NCI-H146 treated with DMSO at 0.1 percent for 48 hours (cell line): Measurements from ENCODE around the gene GALK1.
"Not testable (repeated sequence)": the region's sequence is repeated elsewhere in the genome, so short reads cannot be mapped to it uniquely, and the experiment has no call there.

Source experiments
- DNase-seq: peaks from one replicate; lab custom pipeline; 2025; ENCODE audit not compliant: unreplicated experiment; lab: John Stamatoyannopoulos, UW

GALK1 gene

DNA sequence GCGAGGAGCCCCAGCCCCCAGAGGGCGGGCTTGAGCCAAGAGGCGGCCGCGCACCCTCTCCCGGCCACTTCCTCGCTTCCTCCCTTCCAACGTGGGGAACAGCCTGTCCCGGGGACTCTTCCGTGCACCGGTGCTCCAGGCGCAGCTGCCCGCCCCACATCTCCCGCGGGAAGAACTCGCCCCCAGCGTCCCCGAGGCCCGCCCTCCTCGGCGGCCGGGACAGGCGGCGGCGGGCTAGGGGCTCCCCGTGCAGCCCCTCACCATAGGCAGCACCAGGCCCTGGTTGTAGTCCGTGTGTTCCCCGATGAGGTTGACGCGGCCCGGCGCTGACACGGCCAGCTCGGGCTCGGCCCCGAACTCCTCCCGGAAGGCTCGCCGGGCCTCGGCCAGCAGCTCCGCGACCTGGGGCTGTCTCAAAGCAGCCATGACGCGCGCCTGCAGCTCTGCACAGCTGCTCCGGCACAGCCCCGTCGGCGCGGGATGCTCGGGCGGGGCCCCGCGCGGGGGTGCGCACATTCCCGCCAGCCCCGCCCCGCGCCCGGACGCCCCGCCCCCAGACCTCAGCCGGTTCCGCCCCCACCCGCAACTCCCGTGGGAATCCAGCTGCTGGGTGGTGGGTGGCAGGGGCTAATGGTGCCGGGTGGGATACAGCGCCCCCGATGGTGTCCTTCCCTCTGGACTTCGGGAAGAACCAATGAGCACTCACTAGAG is at the start of gene GALK1:
Gene GALK1, minus strand, starts transcription at position 482 of the 711 bp plus-strand sequence. Its CDS starts 56 bp downstream, at position 426.
- no peak for DNase-seq

GRCh38 chr17:75814021-75814395 is 49.0 kb upstream of the GALK1 start:
- DNase-seq = no peak

DNA sequence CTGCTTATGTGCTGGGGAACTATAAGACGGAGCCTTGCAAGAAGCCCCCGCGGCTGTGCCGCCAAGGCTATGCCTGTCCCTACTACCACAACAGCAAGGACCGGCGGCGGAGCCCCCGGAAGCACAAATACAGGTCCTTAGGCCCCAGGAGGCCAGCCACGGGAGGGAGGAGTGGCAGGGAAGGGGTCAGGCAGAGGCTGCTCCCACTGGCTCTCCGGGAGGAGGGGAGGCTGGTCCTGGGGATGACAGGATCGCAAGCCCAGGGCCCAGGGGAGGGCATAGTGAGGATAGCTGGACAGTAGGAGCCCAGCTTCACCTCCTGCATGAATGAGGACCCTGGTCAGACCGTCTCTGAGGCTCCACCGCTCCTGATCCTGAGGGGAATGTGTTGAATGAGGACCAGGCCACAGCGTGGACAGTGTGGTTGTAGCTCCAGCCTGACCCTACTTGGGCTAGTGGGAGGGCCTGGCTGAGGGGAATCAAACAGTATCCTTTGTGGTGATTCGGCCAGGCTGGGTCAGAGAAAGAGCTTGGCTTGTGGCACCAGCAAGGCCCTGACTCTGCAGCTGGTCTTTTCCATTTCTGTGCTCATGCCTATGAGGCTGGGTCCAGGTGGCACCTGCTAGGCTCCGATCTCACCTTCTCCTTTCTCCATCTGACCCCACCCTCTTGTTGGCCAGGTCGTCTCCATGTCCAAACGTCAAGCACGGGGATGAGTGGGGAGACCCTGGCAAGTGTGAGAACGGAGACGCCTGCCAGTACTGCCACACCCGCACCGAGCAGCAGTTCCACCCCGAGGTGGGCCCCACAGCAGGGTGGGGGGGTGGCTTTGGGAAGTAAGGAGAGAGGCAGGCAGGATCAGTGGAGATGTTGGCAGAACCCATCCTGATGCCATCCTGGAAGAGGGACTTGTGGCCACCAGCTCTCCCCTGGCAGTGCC is 48.4 kb upstream of the GALK1 start:
- DNase-seq = no peak

DNA sequence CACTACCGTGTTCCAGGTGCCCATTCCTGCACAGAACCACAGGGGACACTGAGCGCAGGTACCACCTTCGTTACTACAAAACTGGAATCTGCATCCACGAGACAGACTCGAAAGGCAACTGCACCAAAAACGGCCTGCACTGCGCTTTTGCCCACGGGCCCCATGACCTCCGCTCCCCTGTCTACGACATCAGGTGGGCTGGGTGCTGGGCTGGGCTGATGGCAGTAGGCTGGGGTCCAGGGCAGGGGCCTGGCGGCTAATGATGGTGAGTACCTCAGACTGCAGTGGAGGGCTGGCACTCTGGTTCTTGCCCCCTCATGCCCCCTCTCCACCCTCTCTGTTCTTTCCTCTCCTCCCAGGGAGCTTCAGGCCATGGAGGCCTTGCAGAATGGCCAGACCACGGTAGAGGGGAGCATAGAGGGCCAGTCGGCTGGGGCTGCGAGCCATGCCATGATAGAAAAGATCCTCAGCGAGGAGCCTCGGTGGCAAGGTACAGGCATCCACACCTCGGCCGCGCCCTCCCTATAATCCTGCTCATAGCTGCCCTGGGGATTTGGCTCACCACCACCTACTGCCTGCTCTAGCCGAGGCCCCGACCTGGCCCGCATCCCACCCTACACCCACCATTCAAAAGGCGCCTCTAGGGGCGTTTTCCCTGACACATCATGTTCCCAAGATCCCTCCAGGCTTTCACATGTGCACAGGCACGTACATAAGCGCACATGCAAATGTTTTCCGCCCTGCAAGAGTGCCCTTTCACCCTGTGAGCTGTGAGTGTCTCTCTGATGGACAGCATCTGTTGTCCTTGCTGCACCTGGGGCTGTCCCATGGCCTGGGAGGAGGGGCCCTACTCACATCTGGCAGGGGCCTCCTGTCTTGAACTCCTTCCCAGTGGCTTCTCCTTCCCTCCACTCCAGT is 47.4 kb upstream of the GALK1 start:
- DNase-seq = no peak

- DNase-seq = no peak
Observed at GRCh38 chr17:75811174-75811573, 46.2 kb upstream of the GALK1 start.

DNA sequence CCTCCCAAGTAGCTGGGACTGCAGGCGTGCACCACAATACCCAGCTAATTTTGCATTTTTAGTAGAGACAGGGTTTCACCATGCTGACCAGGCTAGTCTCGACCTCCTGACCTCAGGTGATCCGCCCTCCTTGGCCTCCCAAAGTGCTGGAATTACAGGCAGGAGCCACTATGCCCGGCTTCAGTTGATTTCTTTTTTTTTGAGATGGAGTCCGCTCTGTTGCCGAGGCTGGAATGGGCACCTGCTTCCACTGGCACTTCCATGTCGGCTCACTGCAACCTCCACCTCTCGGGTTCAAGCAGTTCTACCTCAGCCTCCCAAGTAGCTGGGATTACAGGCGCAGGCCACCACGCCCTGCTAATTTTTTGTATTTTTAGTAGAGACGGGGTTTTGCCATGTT is 45.8 kb upstream of the GALK1 start:
- DNase-seq = not testable (repeated sequence)

DNA sequence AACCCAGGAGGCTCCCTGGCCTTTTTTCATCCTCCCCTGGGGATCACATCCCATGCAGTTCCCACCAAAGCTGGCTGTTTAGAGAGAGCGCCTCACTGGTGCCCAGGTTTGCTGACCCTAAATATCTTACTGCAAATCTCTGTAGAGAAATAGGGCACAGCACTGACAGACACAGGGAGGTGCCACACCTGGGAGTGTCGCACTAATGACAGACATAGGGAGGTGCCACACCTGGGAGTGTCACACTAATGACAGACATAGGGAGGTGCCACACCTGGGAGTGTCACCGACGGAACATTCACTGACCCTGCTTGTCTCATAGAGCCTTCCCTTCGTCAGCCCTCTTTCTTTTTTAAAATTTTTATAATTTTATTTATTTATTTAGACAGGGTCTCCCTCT is 45.2 kb upstream of the GALK1 start:
- DNase-seq = no peak

DNA sequence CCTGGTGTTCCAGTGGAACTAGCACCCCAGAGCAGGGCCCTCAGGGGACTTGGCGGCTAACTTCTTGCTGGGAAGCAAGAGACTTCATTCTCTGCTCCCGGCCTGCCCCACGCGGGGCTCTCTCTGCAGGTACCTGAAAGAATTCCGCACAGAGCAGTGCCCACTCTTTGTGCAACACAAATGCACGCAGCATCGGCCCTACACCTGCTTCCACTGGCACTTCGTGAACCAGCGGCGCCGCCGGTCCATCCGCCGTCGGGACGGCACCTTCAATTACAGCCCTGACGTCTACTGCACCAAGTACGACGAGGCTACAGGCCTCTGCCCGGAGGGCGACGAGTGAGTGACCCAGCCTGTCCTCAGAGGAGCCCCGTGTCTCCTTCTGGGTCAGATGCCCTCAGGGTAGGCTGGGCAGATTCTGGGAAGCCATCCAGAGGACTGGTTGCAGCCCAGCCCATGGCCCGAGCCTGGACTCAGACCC is 44.7 kb upstream of the GALK1 start:
- DNase-seq = no peak

GRCh38 chr17:75808905-75809621 is 44.1 kb upstream of the GALK1 start:
- DNase-seq = no peak

DNA sequence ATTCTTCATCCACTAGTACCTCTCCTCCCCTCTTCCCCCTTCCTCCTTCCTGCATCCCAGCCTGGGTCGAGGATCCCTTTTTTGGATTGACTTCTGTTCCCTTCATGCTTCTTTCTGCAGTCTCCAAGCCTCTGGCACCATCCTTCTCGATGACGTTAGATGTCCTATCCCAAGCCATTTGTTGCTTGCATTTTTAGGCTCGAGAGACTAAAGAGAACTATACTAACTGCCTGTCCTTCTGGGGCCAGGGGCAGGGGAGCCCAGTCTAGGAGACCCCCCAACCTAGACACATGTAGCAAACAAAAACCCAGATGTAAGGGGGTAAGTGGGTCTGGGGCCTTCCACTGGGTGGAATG is 43.5 kb upstream of the GALK1 start:
- DNase-seq = no peak

DNA sequence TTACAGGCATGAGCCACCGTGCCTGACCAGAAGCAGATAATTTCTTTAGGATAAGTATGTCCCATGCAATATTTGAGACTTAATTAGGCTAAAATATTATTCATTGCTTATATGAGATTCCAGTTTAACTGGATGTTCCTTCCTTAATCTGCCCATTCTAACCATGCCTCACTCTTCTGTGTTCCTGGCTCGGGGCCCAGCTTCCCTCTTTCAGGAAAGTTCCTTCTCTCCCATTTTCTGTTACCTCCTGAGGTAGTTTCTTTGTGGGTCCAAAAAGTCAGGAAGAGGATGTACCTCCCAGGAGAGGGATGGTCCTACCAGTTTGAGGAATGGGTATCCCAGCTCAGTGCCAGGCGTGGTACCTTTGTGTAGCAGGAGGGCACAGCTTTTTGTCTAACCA is 42.9 kb upstream of the GALK1 start:
- DNase-seq = no peak

DNA sequence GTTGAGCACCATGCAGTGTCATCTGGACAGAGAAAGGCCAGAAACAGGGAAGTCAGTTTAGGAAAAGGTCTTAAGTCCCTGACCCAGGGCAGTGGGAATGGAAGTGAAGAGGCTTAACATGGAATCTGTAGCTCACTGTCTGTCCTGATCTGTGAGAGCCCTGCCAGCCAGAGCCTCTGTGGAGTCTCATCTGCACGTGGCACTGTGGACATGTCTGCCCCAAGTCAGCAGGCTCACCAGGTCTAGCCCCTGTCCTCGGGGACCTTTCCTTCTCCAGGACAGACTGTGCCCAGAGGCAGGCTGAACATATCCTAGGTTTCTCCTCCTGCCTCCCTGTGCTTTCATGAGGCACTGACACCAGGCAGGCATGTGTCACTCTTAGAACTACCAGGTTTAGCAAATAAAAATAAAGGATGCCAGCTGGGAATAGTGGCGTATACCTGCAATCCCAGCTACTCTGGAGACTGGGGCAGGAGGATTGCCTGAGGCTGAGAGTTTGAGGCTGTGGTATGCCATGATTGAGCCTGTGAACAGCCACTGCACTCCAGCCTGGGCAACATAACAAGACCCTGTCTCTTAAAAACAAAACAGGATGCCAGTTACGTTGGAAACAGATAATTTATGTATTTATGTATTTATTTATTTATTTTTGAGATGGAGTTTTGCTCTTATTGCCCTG is 42.0 kb upstream of the GALK1 start:
- no peak for DNase-seq

DNA sequence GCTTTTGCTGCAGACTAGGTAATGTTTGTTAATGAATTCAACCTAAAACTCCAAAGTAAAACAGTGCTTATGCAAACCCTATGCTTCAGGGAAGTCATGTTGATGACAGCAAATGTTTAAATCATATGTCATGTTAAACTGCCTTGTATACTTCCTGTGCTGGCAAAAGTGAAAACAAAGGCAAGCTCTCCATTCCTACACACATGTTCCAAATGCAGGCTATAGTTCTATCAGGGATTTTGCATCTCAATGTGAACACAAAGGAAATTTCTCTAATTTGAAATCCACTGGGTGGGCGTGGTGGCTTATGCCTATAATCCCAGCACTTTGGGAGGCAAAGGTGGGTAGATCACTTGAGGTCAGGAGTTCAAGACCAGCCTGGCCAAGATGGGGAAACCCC is 38.9 kb upstream of the GALK1 start:
- DNase-seq = no peak

DNA sequence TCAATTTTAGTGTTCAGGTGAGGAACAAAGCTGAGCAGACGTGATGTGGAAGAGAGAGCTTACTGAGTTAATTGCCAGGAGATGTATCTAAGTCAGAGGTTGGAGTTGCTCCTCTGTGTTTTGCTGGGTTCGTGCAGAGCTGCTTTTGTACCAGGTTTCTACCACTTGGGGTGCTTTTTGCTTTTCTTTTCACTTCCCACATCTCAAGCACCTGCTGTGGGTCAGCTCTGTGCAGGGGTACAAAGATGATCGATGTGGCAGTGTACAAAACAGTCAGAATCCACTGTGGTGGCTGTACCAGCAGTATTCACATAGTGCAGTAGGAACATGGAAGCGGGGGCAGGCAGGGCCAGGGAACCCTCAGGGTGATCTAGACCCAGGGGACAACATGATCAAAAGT is 34.4 kb upstream of the GALK1 start:
- no peak for DNase-seq

DNA sequence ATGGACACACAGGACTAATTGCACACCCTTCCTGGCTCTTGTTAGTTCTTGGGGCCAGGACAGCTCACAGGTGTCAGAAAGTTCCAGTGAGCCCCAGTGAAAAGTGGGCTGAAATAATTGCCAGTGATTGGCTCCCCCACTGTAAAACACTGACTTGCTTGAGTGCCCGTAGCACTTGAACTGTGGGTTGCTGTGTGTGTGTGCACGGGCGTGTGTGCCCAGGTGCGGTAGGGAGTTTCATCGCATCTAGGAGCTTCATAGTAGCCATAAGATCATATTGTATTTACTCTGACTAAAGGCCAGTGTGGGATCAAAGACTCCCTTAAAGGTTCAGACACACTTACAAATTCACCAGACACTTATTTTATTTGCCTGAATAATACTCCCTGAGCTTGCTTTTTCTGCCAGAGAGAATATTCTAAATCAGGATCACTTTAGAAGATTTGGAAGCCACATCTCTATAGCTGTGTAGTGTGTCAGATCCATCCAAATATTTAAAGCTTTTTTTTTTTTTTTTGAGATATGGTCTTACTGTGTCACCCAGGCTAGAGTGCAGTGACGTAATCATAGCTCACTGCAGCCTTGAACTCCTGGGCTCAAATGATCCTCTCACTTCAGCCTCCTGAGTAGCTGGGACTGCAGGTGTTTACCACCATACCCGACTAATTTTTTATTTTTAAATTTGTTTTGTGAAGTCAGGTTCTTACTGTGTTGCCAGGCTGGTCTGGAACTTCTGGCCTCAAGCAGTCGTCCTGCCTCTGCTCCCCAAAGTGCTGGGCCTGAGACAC is 31.0 kb upstream of the GALK1 start:
- DNase-seq = no peak

GRCh38 chr17:75793460-75793859 is 28.5 kb upstream of the GALK1 start:
- no peak for DNase-seq

- no peak for DNase-seq
Observed at GRCh38 chr17:75791254-75791653, 26.3 kb upstream of the GALK1 start.

GRCh38 chr17:75785016-75785890 is 20.3 kb upstream of the GALK1 start:
- DNase-seq = peak; percentile 85
